Cortex of kidney (tissue), 1 donor: ENCODE results near the gene CPEB1.
"Not testable (repeated sequence)": the region's sequence is repeated elsewhere in the genome, so short reads cannot be mapped to it uniquely, and the experiment has no call there.

Source experiments
- DNase-seq: peaks from one replicate; lab custom pipeline; 2025; lab: John Stamatoyannopoulos, UW

CPEB1 gene

DNA sequence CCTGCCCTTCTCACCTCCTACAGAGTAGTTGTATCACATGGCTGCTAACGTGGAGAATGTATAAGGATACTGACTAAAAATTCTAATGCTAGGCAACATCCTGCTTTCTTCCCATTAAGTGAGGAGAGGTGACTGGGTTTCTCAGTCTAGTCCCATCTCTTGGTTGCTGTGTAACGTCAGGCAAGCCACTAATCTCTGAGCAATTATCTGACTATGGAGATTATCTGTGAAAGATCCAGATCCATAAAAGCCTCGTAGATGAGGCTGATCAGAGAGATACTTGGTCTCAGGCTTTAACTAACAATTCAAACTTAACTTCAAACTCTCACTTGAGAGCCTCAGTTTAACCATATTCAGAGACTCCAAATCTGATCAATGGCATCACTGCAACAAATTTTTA is 102.2 kb downstream of the CPEB1 start:
- DNase-seq = no peak

DNA sequence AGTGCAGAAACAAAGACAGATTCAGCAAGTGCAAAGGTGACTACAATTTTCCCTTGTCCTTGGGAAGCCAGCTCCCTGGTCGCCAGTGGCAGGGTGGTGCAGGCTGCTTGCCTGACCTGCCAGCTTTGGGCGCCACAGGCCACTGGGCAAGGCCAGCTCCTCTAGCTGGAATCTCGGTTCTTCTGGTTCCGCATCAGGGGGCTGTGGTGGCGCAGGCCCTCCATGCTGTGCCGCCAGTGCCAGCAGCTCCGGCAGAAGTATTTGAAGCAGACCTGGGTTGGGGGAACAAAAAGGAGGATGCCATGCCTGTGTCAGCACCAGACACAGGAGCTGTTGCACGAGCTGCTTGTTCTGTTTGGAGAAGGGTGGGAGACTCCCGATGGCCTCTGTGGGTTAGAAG is 102.7 kb downstream of the CPEB1 start:
- DNase-seq = no peak

DNA sequence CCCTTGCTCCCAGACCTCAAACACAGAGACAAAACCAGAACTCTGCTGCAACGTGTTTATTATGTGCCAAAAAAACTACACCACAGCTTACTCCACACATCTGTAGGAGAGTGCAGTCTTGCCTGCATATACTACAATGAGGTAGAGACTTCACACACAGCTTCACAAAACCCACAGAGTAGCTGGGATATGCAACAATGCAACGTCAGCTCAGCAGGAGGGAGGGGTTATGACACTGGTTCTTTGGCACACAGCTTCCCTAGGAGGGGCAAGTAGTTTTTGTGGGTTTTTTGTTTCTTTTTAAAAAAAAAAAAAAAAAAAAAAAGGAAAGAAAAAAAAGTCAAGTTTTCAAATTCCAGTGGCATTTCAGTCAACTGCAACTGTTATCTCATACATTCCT is 104.0 kb downstream of the CPEB1 start:
- no peak for DNase-seq

DNA sequence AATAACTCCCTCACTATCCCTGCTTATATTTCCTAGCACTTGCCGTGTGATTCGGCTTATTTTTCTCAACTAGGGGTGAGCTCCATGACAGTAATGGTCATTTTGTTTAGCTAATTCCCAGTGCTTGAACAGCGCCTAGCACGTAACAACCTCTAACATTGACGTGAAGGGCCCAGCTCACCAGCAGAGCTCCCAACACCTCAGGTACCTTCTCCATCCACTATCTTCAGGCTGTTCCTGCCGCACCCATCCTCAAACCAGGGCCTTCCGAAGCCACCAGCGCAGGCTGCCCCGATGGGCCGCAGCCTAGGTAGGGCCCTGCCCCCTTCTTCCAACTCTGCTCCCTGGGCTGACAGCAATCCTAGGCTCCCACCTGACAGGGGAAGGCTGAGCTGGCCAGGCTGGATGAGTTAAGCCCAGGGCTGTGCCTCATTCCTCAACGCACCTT is 106.2 kb downstream of the CPEB1 start:
- DNase-seq = no peak

DNA sequence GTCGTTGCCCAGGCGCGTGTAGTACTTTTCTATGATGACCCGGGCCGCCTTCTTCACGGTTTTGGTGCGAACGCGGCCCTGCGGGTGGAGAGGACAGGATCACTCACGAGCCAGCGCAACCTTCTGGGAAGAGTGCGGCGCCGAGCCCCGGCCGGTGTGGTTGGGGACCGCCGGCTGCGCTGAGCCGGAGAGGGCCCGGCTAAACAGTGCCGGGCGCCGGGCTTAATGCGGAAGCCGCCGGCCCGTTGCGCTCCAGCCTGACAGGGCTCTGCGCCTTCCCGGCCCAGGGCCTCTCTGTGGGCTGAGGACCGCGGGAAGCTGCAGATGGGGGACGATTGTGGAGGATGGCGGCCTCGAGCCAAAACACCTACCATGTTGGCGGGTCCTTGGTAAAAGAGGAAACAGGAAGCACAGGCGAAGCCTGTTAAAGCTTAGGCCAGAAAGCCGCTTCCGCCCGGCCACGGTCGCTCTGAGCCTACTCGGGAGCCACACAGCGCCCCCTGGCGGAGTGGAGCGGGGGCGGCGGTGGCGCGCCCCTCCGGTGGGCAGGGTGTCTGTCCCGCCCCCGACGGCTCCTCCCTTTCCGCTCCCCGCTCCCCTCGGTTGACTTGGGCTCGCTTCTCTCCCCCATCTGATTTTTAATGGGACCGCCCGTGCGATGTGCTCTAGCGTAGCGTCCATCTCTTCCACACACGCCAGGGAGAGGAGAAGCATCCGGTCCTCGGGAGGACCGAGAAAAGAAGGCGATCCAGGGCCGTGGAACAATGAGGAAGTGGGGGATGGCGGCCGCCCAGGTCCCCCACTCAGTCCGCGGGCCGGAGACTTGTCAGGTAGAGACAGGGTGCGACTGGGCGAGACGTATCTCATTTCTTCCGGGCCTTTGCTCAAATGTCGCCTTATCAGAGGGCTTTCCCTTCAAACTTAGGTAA is 106.8 kb downstream of the CPEB1 start, which contains the start of gene RPS17:
Gene RPS17 (minus strand): TSS at position 403 of the 929 bp plus-strand sequence. CDS start 29 bp downstream, at position 374.
- DNase-seq = no peak

DNA sequence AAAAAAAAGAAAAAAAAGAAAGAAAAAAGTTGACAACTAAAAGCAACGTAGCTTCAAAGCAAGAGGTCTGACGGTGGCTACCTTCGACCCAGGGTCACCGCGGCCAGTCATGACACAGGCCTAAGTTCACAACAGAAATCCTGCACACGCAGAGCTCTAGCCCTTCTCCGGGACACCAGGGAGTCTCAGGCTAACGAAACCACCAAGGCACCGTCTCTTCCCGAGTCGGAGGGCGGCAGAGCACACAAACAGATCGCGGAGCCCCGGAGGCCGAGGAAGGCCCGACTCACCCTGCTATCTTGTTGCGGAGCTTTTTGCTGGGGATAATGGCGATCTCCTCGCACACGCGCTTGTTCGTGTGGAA is 107.5 kb downstream of the CPEB1 start:
- no peak for DNase-seq

DNA sequence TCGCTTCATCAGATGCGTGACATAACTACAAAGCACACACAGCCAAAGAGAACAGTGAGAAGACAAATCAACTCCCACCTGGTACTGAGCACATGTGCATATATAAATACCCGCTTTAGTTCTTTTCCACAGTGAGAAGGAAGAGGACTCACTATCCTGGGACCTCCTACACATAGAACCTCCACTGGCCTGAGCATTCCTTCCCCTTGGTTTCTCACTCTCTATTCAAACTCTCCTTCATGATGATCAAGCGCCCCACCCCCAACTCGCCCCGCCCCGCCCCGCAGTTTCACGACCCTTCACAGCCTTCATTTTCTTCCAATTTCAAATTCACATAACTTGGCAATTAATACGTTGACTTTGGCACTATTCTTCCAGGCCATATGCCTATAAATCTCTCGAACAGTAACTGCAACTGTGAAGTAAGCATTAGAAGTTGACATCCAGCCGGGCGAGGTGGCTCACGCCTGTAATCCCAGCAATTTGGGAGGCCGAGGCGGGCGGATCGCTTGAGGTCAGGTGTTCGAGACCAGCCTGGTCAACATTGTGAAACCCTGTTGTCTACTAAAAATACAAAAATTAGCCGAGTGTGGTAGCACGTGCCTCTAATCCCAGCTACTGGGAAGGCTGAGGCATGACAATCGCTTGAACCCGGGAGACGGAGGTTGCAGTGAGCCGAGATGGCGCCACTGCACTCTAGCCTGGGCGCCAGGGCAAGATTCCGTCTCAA is 108.0 kb downstream of the CPEB1 start:
- no peak for DNase-seq

DNA sequence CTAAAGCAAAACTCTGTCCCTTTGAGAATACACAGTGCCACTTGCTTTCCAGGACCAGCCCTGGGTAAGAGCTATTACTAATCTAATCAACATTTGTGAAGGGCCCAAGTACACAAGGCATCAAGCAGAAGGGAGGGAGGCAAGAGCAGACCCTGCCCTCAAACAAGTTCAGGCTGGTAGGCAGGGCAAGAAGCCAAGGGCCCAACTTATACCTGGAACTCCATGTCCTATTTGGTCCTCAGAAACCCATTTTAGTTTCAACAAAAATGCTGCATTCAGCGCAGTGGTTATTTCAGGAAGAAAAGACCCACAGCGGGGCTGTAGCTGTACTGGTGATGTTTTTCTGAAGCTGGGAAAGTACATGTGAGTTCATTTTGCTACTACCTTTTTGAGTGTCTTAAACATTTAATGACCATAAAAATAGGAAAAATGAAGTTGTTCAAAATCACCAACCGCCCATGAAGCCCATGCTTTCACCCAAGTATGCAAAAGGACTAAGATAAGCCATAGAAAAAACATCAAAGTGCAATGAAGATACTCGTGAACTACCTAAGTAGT is 109.7 kb downstream of the CPEB1 start:
- no peak for DNase-seq

DNA sequence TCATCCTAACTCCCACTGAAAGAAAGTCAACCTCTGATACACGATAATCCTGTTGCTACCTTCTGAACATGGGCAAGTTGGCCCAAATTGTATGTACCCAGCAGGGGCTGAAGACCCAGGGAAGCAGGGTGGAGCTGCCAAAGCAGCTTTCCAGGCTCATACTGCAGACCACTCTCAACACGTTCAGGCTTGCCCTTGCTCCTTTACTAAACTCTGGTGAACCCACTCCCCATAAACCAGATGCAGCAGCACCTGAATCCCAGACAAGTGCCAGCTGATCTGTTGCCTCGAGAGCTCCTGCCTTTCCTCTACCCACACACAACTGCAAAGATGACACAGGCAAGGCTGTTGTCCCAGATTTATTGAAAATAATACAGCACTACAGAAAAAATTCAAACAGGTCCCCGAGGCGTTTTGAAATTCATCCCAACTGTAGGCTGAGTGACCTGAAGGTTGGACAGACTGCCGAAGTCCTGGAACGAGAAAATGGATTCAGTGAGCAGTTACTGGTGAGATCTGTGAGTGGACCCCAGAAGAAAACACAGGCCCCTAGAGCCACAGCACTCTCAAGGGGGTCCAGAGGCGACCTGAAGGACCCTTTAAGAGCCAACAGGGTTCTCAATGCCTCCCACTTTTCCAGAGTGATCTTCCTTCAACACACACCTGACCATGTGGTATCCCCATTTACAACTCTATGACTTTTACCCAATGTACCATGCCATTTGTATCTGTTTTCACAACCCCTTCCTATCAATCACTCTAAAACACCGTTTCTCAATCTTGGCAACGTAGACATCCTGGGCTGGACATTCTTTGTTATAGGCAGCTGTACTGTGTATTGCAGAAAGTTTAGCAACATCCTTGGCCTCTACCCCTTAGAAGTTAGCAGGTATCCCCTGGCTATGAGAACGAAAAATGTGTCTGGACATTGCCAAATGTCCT is 110.5 kb downstream of the CPEB1 start:
- DNase-seq = no peak

DNA sequence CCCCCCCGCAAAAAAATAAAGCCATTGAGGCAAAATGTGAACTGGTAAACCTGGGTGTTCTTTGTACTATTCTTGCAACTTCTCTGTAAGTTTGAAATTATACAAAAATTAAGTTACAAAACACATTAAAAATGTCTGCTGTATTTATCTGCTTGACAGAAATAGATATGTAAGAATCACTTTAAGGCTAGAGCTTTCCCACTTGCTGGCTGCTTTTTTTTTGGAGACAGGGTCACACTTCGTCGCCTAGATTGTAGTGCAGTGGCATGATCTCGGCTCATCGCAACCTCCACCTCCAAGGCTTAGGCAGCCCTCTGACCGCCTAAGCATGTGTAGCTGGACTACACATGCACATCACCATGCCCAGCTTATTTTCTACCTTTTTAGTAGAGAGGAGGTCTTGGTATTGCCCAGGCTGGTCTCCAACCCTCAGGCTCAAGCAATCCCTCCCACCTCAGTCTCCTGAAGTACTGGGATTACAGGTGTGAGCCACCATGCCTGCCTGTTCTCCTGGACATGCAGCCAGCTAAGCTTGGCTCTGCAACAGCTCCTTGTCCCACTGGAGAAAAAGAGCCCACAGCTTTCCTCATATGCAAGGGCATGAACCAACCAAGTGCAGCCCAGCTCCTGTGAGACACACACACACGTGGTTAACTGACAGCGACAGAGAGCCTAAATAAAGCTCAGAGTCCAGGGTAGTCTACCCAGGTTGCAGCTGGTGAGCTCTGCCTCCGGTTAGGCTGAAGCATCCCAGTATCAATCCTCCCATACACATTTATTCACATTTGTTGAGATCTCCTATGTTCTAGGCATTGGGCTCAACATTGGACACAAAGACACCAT is 111.4 kb downstream of the CPEB1 start:
- DNase-seq = no peak

DNA sequence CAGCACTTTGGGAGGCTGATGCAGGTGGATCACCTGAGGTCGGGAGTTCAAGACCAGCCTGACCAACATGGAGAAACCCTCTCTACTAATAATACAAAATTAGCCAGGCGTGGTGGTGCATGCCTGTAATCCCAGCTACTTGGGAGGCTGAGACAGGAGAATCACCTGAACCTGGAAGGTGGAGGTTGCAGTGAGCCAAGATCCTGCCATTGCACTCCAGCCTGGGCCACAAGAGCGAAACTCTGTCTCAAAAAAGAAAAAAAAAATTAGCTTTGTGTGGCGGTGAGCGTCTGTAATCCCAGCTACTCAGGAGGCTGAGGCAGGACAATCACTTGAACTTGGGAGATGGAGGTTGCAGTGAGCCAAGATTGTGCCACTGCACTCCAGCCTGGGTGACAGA is 112.0 kb downstream of the CPEB1 start:
- not testable (repeated sequence) for DNase-seq

DNA sequence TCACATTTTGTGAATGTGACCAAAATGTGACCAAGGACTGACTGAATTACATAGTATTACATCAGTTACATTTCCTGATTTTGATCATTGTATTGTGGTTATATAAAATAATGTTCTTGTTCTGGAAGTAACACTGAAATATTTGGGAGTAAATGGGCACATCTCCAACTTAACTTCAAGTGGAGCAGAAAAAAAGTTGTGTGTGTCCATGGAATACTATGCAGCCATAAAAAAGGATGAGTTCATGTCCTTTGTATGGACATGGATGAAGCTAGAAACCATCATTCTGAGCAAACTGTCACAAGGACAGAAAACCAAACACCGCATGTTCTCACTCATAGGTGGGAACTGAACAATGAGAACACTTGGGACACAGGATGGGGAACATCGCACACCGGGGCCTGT is 112.7 kb downstream of the CPEB1 start:
- not testable (repeated sequence) for DNase-seq

DNA sequence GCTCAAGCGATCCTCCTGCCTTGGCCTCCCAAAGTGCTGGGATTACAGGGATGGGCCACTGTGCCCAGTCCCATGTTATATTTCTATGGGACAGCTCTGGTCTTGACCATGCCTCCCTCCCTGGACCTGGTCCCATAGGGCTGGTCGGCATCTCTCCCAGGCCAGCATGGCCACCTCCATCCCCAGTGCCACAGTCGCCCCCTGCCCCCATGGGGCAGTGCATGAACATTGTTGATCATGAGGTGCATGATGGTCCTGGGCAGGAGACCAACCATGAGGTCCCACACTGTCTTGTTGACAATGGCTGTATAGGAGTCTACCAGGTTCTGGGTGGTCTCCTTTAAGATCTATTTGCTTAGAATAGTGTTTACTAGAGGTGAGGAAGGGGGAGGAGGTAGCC is 113.4 kb downstream of the CPEB1 start:
- no peak for DNase-seq

DNA sequence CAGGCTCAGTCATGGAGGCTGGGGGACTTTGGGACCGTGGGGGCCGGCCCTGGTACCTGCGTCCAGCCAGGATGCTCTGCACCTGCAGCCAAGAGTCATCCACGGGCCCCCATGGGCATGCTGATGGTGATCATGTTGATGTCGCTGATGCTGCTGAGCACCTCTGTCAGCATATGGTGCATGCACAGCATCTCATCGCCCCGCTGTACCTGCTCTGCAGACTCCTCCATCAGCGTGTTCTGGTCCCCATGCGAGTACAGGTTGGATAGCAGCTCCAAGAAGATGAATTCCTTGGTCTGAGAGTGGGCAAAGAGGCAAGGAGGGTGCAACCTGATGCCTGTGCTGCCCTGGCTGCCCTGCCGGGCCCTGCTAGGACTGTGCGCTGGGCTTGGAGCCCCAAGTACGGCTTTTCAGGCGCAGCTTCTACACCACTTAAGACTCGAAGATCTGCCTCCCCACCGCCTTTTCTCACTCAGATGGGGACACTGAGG is 114.1 kb downstream of the CPEB1 start:
- DNase-seq = no peak

DNA sequence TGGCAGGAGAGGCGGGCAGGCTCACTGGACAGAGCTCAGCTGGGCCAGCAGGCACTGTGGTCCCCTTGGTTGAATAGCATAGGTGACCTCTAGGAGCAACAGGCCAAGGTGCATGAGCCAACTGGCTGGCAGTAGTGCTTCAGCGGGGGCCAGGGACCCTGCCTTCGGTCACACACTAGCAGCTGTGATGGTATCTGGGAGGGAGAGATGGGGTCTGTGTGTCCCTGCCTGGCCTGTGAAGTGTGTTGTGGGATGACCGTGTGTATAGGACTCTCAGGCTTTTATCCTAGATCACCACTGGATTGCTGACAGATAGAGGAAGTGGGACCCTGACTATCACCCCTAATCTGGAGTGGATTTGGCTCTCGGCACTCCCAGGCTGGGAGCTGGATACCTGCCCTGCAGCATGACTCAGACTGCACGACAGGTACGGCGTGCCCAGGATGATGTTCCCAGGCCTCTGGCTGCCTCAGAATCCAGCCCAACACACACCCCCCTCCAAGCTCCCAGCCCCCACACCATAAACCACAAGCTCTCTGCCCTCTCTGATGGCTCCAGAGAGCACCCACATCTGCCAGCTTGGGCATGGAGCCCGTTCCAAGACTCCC is 114.7 kb downstream of the CPEB1 start:
- DNase-seq = no peak

DNA sequence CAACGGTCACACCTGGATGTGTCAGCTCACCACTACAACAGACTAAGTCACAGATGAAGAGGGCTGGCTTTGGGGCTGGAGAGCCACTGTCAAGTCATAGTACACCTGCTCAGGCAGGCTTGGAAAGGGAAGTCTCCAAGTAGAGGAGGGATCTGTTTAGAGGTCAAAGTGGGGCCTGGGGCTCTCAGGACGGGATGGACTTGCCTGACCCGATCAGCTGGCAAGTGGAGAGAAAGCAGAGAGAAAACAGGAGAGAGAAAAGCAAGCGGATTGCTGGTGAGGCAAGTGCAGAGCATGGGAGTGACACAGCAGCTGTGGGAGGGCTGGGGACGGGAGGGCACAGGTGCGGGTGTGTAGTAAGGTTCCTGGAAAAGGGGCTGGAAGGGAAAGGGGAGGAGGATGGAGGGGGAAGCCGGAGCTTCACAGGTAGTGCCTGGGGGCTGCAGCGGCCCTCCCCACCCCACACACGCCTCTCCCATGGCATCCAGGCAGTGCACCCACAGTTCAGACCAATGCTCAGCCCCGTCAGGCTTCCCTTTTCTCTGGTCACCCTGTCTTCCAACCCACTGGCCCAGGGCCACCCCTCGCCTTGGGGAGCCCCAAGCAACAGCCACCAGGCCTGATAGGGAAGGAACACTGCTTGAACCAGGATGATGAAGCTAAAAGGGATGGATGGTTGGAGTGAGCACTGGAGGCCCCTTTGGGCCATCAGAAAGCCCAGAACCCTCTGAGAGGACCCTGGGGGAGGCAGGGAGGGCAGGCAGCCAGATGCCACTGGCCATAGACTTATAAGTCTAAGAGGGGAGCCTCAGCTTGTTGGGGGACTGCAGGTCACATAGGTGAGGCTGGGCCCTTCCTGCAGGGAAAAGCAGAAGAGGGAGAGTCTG is 115.4 kb downstream of the CPEB1 start:
- DNase-seq = no peak

DNA sequence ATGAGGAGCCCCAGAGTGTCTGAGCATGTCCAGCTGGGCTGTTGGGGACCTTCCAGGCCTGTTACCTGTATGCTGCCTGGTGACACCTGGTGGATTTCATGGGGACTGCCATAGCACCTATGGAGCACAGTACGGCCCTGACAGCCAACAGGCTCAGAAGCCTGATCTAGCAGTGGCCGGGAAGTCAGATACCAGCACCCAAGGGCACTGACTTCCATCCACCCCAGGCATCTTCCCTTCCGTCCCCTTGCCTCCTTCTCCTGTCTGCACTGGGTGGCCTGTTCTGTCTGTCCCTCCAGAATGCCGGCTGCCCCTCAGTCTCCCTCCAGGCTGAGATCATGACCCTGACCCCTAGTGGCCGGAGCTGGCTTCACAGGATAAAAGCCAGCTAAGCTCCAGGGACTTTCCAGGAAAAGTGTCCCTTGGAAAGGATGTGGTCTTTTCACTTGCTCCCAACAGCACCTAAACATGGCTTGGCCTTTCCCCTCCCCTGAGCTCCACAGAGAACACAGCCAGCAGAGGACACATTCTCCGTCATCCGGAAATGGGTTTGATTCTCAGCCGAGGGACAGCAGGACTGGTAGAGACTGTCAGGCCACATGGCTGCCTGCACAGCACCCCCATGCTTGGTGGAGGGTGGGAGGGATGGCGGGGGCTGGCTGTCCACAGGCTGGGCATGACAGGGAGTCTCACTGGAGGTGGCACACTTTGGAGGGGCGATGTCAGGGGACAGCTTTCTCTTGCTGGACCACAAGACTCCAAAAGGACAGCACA is 116.4 kb downstream of the CPEB1 start:
- no peak for DNase-seq

DNA sequence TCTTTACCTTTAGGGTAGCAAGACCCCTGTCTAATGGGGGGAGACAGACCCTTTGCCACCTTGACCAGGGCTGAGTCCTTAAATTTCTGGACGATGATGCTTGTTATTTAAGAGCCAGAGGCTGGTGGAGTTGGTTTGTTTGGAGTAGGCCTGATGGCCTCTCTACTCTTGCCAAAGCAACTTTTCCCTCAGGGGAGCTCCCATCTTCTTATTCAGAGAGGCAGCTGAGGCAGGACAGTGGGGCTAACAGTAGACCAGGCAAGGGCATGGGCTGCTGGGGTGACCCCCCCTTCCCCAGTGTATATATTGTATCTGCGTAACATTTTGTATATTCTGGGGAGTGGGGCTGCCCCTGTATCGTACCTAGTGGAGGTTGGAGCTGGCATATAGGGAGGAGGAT is 117.2 kb downstream of the CPEB1 start:
- no peak for DNase-seq
